H1 (cell line): ENCODE data around the gene RCC2. TPM values are rescaled to one million over a fixed set of nuclear protein-coding genes. Genes with fewer than 3 reads are reported as not detected.
A peak's percentile ranks its signal among the peaks of the same experiment; 100 is the strongest.

ENCODE experiments used
- CTCF ChIA-PET: fragments of 300-600 bp; sonication (Branson Sonifier 250); formaldehyde crosslinking; loops from one replicate; lab custom pipeline; 2021; ENCODE audit not compliant: partially characterized antibody; lab: Charles Lee
- POLR2A ChIA-PET: fragments of 300-600 bp; sonication (Branson Sonifier 250); formaldehyde crosslinking; loops from one replicate; lab custom pipeline; 2021; ENCODE audit warnings: inconsistent platforms; ENCODE audit not compliant: partially characterized antibody; lab: Charles Lee
- DNase-seq, 2 experiments: peaks; one replicate each; pipeline versions ENCODE4 v3.0.0 to v3.0.0-alpha.2; 2010 to 2022; ENCODE audit warnings: low spot score in 2 of 2, low read depth in 1 of 2, mixed read lengths in 1 of 2
- FAIRE-seq: peaks from 2 replicates; lab custom pipeline; 2011; peaks lifted over from hg19 to GRCh38; lab: Jason Lieb, UNC
- H2AFZ ChIP-seq: 2 replicates; pipeline ENCODE4 v1.8.1; 2012; ENCODE audit warnings: low read length, inconsistent platforms
- H2AK5ac ChIP-seq: 2 replicates; pipeline ENCODE4 v1.6.1; 2013; ENCODE audit warnings: low read depth, low read length
- H2BK120ac ChIP-seq: replicated peaks from 2 replicates; pipeline ENCODE3; 2013; ENCODE audit warnings: low read depth, low read length, inconsistent platforms
- H2BK12ac ChIP-seq: 2 replicates; pipeline ENCODE4 v1.6.1; 2013; ENCODE audit warnings: low read depth, low read length
- H2BK15ac ChIP-seq: 2 replicates; pipeline ENCODE4 v1.6.1; 2013; ENCODE audit warnings: low read length
- H2BK20ac ChIP-seq: 2 replicates; pipeline ENCODE4 v1.6.1; 2013; ENCODE audit warnings: low read length
- H2BK5ac ChIP-seq: 2 replicates; pipeline ENCODE4 v1.6.1; 2013; ENCODE audit warnings: low read depth, low read length
- H3K14ac ChIP-seq: 2 replicates; pipeline ENCODE4 v1.6.1; 2013; ENCODE audit warnings: inconsistent platforms; ENCODE audit not compliant: insufficient read length
- H3K18ac ChIP-seq: 2 replicates; pipeline ENCODE4 v1.6.1; 2013; ENCODE audit warnings: low read length; ENCODE audit errors: extremely low read depth
- H3K23ac ChIP-seq: 2 replicates; pipeline ENCODE4 v1.6.1; 2013; ENCODE audit warnings: inconsistent platforms; ENCODE audit not compliant: insufficient read length
- H3K23me2 ChIP-seq: 2 replicates; pipeline ENCODE4 v1.6.1; 2013; ENCODE audit warnings: low read depth, low read length
- H3K27ac ChIP-seq: 2 replicates; pipeline ENCODE4 v1.6.1; 2011; ENCODE audit warnings: low read depth, low read length, inconsistent platforms
- H3K27me3 ChIP-seq, 4 experiments: replicated peaks in 1 of 4; 1 replicate in 1 of 4; 2 replicates in 3 of 4; pipeline versions ENCODE4 v1.6.1 to v1.8.1; 2011 to 2013; ENCODE audit warnings: low read length in 3 of 4, mild to moderate bottlenecking in 3 of 4, inconsistent platforms in 2 of 4, mixed read lengths in 2 of 4, moderate library complexity in 1 of 4; ENCODE audit not compliant: control insufficient read depth in 3 of 4, insufficient read depth in 3 of 4; ENCODE audit errors: extremely low read depth in 1 of 4
- H3K36me3 ChIP-seq, 4 experiments: 2 replicates each; pipeline versions ENCODE4 v1.6.1 to v1.8.1; 2011 to 2013; ENCODE audit warnings: mild to moderate bottlenecking in 4 of 4, low read length in 3 of 4, moderate library complexity in 2 of 4, control low read depth in 1 of 4, inconsistent platforms in 1 of 4; ENCODE audit not compliant: insufficient read depth in 4 of 4, control insufficient read depth in 2 of 4
- H3K4ac ChIP-seq: replicated peaks from 2 replicates; pipeline ENCODE3; 2013; ENCODE audit warnings: low read length, low read depth, mixed read lengths, inconsistent platforms; ENCODE audit not compliant: insufficient read length
- H3K4me1 ChIP-seq, 4 experiments: replicated peaks in 1 of 4; 1 replicate in 1 of 4; 2 replicates in 3 of 4; pipeline versions ENCODE4 v1.6.1 to v1.8.1; 2011 to 2013; ENCODE audit warnings: low read length in 3 of 4, inconsistent platforms in 2 of 4, mixed read lengths in 1 of 4; ENCODE audit not compliant: insufficient read depth in 4 of 4, control insufficient read depth in 3 of 4
- H3K4me2 ChIP-seq, 2 experiments: 2 replicates each; pipeline versions ENCODE4 v1.6.1 to v1.8.1; 2011 to 2013; ENCODE audit warnings: low read depth in 2 of 2, low read length in 2 of 2, control low read depth in 1 of 2, inconsistent platforms in 1 of 2, mild to moderate bottlenecking in 1 of 2; ENCODE audit not compliant: insufficient read depth in 1 of 2
- H3K4me3 ChIP-seq, 4 experiments: fragments of 200-600, 300-600 bp in 1 of 4; sonication (generic), shearing (Covaris generic), sonication (Bioruptor Twin) in 1 of 4; 2 replicates each; pipeline versions ENCODE4 v1.5.1 to v1.8.1; 2011 to 2016; ENCODE audit warnings: low read length in 4 of 4, low read depth in 3 of 4, control low read depth in 2 of 4, inconsistent platforms in 2 of 4, mild to moderate bottlenecking in 2 of 4, mixed read lengths in 1 of 4, moderate library complexity in 1 of 4; ENCODE audit not compliant: insufficient read depth in 2 of 4; ENCODE audit errors: extremely low read depth in 1 of 4
- H3K56ac ChIP-seq: replicated peaks from 2 replicates; pipeline ENCODE3; 2013; ENCODE audit warnings: low read depth, mild to moderate bottlenecking, mixed read lengths, low read length, inconsistent platforms; ENCODE audit not compliant: insufficient read length
- H3K79me1 ChIP-seq: 2 replicates; pipeline ENCODE4 v1.6.1; 2013; ENCODE audit warnings: low read depth, low read length, control low read depth
- H3K79me2 ChIP-seq, 2 experiments: 2 replicates each; pipeline versions ENCODE4 v1.6.1 to v1.8.1; 2012 to 2013; ENCODE audit warnings: low read length in 2 of 2, mild to moderate bottlenecking in 2 of 2, inconsistent platforms in 1 of 2; ENCODE audit not compliant: insufficient read depth in 2 of 2, control insufficient read depth in 1 of 2
- H3K9ac ChIP-seq, 4 experiments: replicated peaks in 1 of 4; 1 replicate in 1 of 4; 2 replicates in 3 of 4; pipeline versions ENCODE4 v1.6.1 to v1.8.1; 2011 to 2013; ENCODE audit warnings: low read depth in 3 of 4, low read length in 3 of 4, control low read depth in 2 of 4, mild to moderate bottlenecking in 2 of 4, moderate library complexity in 2 of 4, inconsistent platforms in 1 of 4; ENCODE audit errors: extremely low read depth in 1 of 4
- H3K9me3 ChIP-seq, 2 experiments: 2 replicates each; pipeline versions ENCODE4 v1.6.1 to v1.8.1; 2012 to 2013; ENCODE audit warnings: mild to moderate bottlenecking in 2 of 2, moderate library complexity in 2 of 2, control low read depth in 1 of 2, inconsistent platforms in 1 of 2, low read depth in 1 of 2, low read length in 1 of 2, mixed read lengths in 1 of 2; ENCODE audit not compliant: insufficient read depth in 2 of 2
- H4K20me1 ChIP-seq, 2 experiments: replicated peaks in 1 of 2; 2 replicates each; pipeline versions ENCODE3 to v1.8.1; 2011 to 2013; ENCODE audit warnings: inconsistent platforms in 2 of 2, low read length in 2 of 2, mild to moderate bottlenecking in 1 of 2; ENCODE audit not compliant: insufficient read depth in 2 of 2, control insufficient read depth in 1 of 2
- H4K5ac ChIP-seq: 2 replicates; pipeline ENCODE4 v1.6.1; 2013; ENCODE audit warnings: low read length, low read depth, mixed read lengths, inconsistent platforms; ENCODE audit not compliant: insufficient read length
- H4K8ac ChIP-seq: 2 replicates; pipeline ENCODE4 v1.8.0; 2013; ENCODE audit warnings: mild to moderate bottlenecking, moderate library complexity, low read length, inconsistent platforms; ENCODE audit not compliant: insufficient read depth; ENCODE audit errors: extremely low read depth
- H4K91ac ChIP-seq: replicated peaks from 2 replicates; pipeline ENCODE3; 2013; ENCODE audit warnings: low read length, mixed read lengths, inconsistent platforms; ENCODE audit not compliant: insufficient read length
- BCL11A ChIP-seq, 2 experiments: IDR thresholded peaks; one replicate each; pipeline ENCODE4 v1.6.1; 2011; ENCODE audit warnings: low read depth in 2 of 2, low read length in 2 of 2, mild to moderate bottlenecking in 2 of 2
- CHD2 ChIP-seq: IDR thresholded peaks from 2 replicates; pipeline ENCODE4 v1.6.1; 2012; ENCODE audit warnings: low read length, improper control_type of control experiment
- CREB1 ChIP-seq: IDR thresholded peaks from 2 replicates; pipeline ENCODE4 v1.6.1; 2012; ENCODE audit warnings: inconsistent platforms
- GTF2F1 ChIP-seq: IDR thresholded peaks from 2 replicates; pipeline ENCODE4 v1.6.1; 2012; ENCODE audit warnings: low read depth, low read length, improper control_type of control experiment, borderline replicate concordance
- KDM1A ChIP-seq: fragments of 200-600, 300-600 bp; sonication (generic); IDR thresholded peaks from 2 replicates; pipeline ENCODE4 v1.7.1; 2016; ENCODE audit warnings: mild to moderate bottlenecking, low read length, borderline replicate concordance
- KDM5A ChIP-seq: fragments of 200-600 bp; IDR thresholded peaks from 2 replicates; pipeline ENCODE4 v1.7.1; 2012; ENCODE audit warnings: mild to moderate bottlenecking, low read length, inconsistent platforms, mixed read lengths
- MAFK ChIP-seq: IDR thresholded peaks from 2 replicates; pipeline ENCODE4 v1.6.1; 2012; ENCODE audit warnings: low read depth, mild to moderate bottlenecking, improper control_type of control experiment, low read length
- MAX ChIP-seq: IDR thresholded peaks from 2 replicates; pipeline ENCODE4 v1.6.1; 2012; ENCODE audit warnings: inconsistent platforms
- NANOG ChIP-seq: IDR thresholded peaks from 2 replicates; pipeline ENCODE4 v1.6.1; 2011; ENCODE audit warnings: low read length, low read depth, mild to moderate bottlenecking, inconsistent platforms; ENCODE audit not compliant: insufficient read depth, poor library complexity, severe bottlenecking
- SAP30 ChIP-seq: fragments of 300-600 bp; sonication (generic); IDR thresholded peaks from 2 replicates; pipeline ENCODE4 v1.7.1; 2012; ENCODE audit warnings: low read length, moderate library complexity, mild to moderate bottlenecking, inconsistent platforms; ENCODE audit not compliant: insufficient read depth, insufficient replicate concordance
- SUZ12 ChIP-seq: fragments of 200-600 bp; sonication (generic); IDR thresholded peaks from 2 replicates; pipeline ENCODE4 v1.6.1; 2012; ENCODE audit warnings: mild to moderate bottlenecking, inconsistent platforms, low read length, moderate library complexity, mixed read lengths
- YY1 ChIP-seq: IDR thresholded peaks from 2 replicates; pipeline ENCODE4 v1.6.1; 2011; ENCODE audit warnings: low read depth, mild to moderate bottlenecking, low read length
- ZNF274 ChIP-seq: IDR thresholded peaks from 2 replicates; pipeline ENCODE4 v1.7.0; 2012; ENCODE audit warnings: low read length, borderline replicate concordance; ENCODE audit errors: extremely low read depth
- WGBS, 2 experiments: shearing (Covaris generic) in 1 of 2; methylation state at CpG; one replicate each; pipeline versions ENCODE4 v1.1.6 to v1.1.7; 2013 to 2015; ENCODE audit warnings: low lambda C conversion rate in 2 of 2, mixed read lengths in 2 of 2, inconsistent platforms in 1 of 2, low coverage in 1 of 2, missing lambda C conversion rate in 1 of 2; ENCODE audit not compliant: insufficient replicate concordance in 2 of 2, insufficient coverage in 1 of 2, insufficient read length in 1 of 2; ENCODE audit errors: extremely low coverage in 1 of 2, missing lambda C conversion rate in 1 of 2; 5-methylcytosine and 5-hydroxymethylcytosine counted together
- polyA plus RNA-seq, 7 experiments: library from polyadenylated mRNA; depleted of rRNA in 3 of 7; stranded (reverse) in 5 of 7; unstranded in 2 of 7; fragments of >200 nt in 5 of 7; fragments of 200-250 nt in 2 of 7; gene quantifications; 1 replicate in 5 of 7; 2 replicates in 1 of 7; 4 replicates in 1 of 7; pipeline versions ENCODE4 v1.2.1 to v1.2.3, GENCODE V29; 2011 to 2013; ENCODE audit warnings: missing spikeins in 2 of 7, mixed read lengths in 2 of 7
- total RNA-seq: library from RNA; stranded (reverse); fragmentation: NEBNext Ultra II Directional; extraction: Animal tissue kit (Norgen Biotek cat#: 25700); gene quantifications from 2 replicates; pipeline ENCODE4 v1.2.1, GENCODE V29; 2021

Gene RCC2
- total and polyA plus RNA-seq, 2 of the 8 experiments (the other 6 are each of a cell fraction or from before 2014, with no cell fraction given) = 229 to 455 TPM

GRCh38 chr1:17440827-17441168, 1.3 kb upstream of the RCC2 start:
- H3K36me3 ChIP-seq = peaks cover 0 to 24% (median 5%) of the 10 kb centered on the region in 4 experiments; a peak in 4 of 8 replicates
- 30% methylated on average over 6 of the region's 6 CpGs; no CpG with 5 or more reads in 1 of the 2 experiments for WGBS, 2 experiments
- peak overlapping the region; percentile 83; the same call in 1 of the 2 replicates for H2BK15ac ChIP-seq
- ChIA-PET CTCF (interaction anchor here (0.7 to 4.9 kb wide), 18 partner anchors 11 to 454 kb away, joined by 3 to 34 read pairs (median 6); no protein-coding TSS in a partner anchor), POLR2A (interaction anchor here (0.7 to 12.4 kb wide), 9 partner anchors 9 to 244 kb away, joined by 4 to 155 read pairs (median 20); no protein-coding TSS in a partner anchor)
- H3K23me2 ChIP-seq = peaks cover 18% of the 10 kb centered on the region
- H3K14ac ChIP-seq = no peak overlapping the region
- peaks cover 0 to 7% of the 10 kb centered on the region in 2 experiments for H4K20me1 ChIP-seq
- H2BK20ac ChIP-seq = peak overlapping the region; percentile 82
- peak overlapping the region; percentile 86 to 93 for H3K4me2 ChIP-seq
- no peaks in the 10 kb centered on the region for H3K9me3 ChIP-seq
- peak overlapping the region; percentile 78; the same call in 1 of the 2 replicates for H2AK5ac ChIP-seq
- no peak overlapping the region for H3K56ac ChIP-seq
- peaks cover 14 to 28% (median 25%) of the 10 kb centered on the region in 4 experiments for H3K4me1 ChIP-seq
- no peak overlapping the region for H3K4ac ChIP-seq
- H3K79me2 ChIP-seq = peaks cover 13 to 35% of the 10 kb centered on the region in 2 experiments
- peak overlapping the region; percentile 93; the same call in 1 of the 2 replicates for H3K18ac ChIP-seq
- peak overlapping the region; percentile 50 for H4K91ac ChIP-seq
- no peak overlapping the region for H4K5ac ChIP-seq
- peak overlapping the region; percentile 81; the same call in 1 of the 2 replicates for H2BK5ac ChIP-seq
- no peak overlapping the region for H2BK120ac ChIP-seq
- H2BK12ac ChIP-seq = peak overlapping the region; percentile 91
- no peak overlapping the region for H3K23ac ChIP-seq
- H3K27ac ChIP-seq = no peak overlapping the region
- H3K27me3 ChIP-seq = peaks cover 0 to 6% (median 4%) of the 10 kb centered on the region in 4 experiments; a peak in 4 of 7 replicates
- H4K8ac ChIP-seq = no peak overlapping the region
- H3K4me3 ChIP-seq = peak overlapping the region; percentile 38 to 89 (median 78); a peak in 7 of 8 replicates
- DNase-seq = no peak
- peak overlapping the region in 1 of 4 experiments; percentile 44; a peak in 1 of 7 replicates for H3K9ac ChIP-seq
- peaks cover 4% of the 10 kb centered on the region for H3K79me1 ChIP-seq
- H2AFZ ChIP-seq = no peak overlapping the region
- no peak for FAIRE-seq
- TF ChIP-seq KDM5A (no peak), GTF2F1 (no peak), NANOG (no peak), ZNF274 (no peak), KDM1A (no peak), CHD2 (no peak), SAP30 (no peak), MAX (no peak), CREB1 (no peak), SUZ12 (no peak), BCL11A (IDR thresholded peaks at IDR 0.05; ENCODE audit: low read depth in 2 of 2, low read length in 2 of 2) (no peak), MAFK (no peak), YY1 (no peak)
